Neuronal stem cell (in vitro differentiated cells): ENCODE measurements around the gene ADCY1.
"Not testable (repeated sequence)": the region's sequence is repeated elsewhere in the genome, so short reads cannot be mapped to it uniquely, and the experiment has no call there.

Source experiments
- DNase-seq: peaks from one replicate; pipeline ENCODE4 v3.0.0-alpha.2; 2013; ENCODE audit warnings: low spot score
- H2AFZ ChIP-seq: one replicate; pipeline ENCODE4 v1.6.1; 2013; ENCODE audit warnings: mild to moderate bottlenecking, low read length, inconsistent platforms
- H2AK5ac ChIP-seq: 2 replicates; pipeline ENCODE4 v1.6.1; 2013; ENCODE audit warnings: low read depth, mild to moderate bottlenecking, inconsistent platforms, low read length, moderate library complexity, mixed read lengths
- H2BK120ac ChIP-seq: 2 replicates; pipeline ENCODE4 v1.6.1; 2013; ENCODE audit warnings: low read depth, mild to moderate bottlenecking, inconsistent platforms, low read length, moderate library complexity, mixed read lengths
- H2BK12ac ChIP-seq: one replicate; pipeline ENCODE4 v1.6.1; 2013; ENCODE audit warnings: low read length, inconsistent platforms
- H2BK15ac ChIP-seq: 2 replicates; pipeline ENCODE4 v1.6.1; 2013; ENCODE audit warnings: mild to moderate bottlenecking, low read length, inconsistent platforms, mixed read lengths
- H2BK5ac ChIP-seq: one replicate; pipeline ENCODE4 v1.6.1; 2013; ENCODE audit warnings: inconsistent platforms, mild to moderate bottlenecking, low read length, moderate library complexity
- H3K14ac ChIP-seq: one replicate; pipeline ENCODE4 v1.6.1; 2013; ENCODE audit warnings: low read length, inconsistent platforms
- H3K18ac ChIP-seq: 2 replicates; pipeline ENCODE4 v1.6.1; 2013; ENCODE audit warnings: low read length, inconsistent platforms
- H3K23ac ChIP-seq: 2 replicates; pipeline ENCODE4 v1.6.1; 2013; ENCODE audit warnings: low read depth, mild to moderate bottlenecking, mixed read lengths, low read length, inconsistent platforms; ENCODE audit not compliant: poor library complexity
- H3K27ac ChIP-seq: replicated peaks from 3 replicates; pipeline ENCODE4 v1.5.1; 2013; ENCODE audit warnings: low read length, inconsistent platforms
- H3K27me3 ChIP-seq, 3 experiments: 2 replicates each; pipeline ENCODE4 v1.6.1; 2013; ENCODE audit warnings: low read length in 3 of 3, mild to moderate bottlenecking in 2 of 3, inconsistent platforms in 1 of 3, low read depth in 1 of 3, mixed read lengths in 1 of 3, moderate library complexity in 1 of 3; ENCODE audit not compliant: control insufficient read depth in 3 of 3, insufficient read depth in 3 of 3
- H3K36me3 ChIP-seq, 2 donors: replicated peaks in 1 of 2; 2 replicates each; pipeline ENCODE4 v1.6.1; 2013; ENCODE audit warnings: low read length in 2 of 2; ENCODE audit not compliant: control insufficient read depth in 2 of 2, insufficient read depth in 2 of 2
- H3K4ac ChIP-seq: 2 replicates; pipeline ENCODE4 v1.6.1; 2013; ENCODE audit warnings: inconsistent platforms, mild to moderate bottlenecking, low read length, moderate library complexity
- H3K4me1 ChIP-seq, 2 donors: 1 replicate in 1 of 2; 2 replicates in 1 of 2; pipeline ENCODE4 v1.6.1; 2013; ENCODE audit warnings: low read length in 2 of 2, low read depth in 1 of 2; ENCODE audit not compliant: control insufficient read depth in 2 of 2, insufficient read depth in 1 of 2
- H3K4me2 ChIP-seq: one replicate; pipeline ENCODE4 v1.6.1; 2013; ENCODE audit warnings: mild to moderate bottlenecking, low read length, inconsistent platforms; ENCODE audit not compliant: insufficient read depth, poor library complexity, severe bottlenecking
- H3K4me3 ChIP-seq, 2 donors: 2 replicates each; pipeline ENCODE4 v1.5.1; 2013; ENCODE audit warnings: low read length in 2 of 2, mild to moderate bottlenecking in 2 of 2, inconsistent platforms in 1 of 2, moderate library complexity in 1 of 2
- H3K79me1 ChIP-seq: one replicate; pipeline ENCODE4 v1.6.1; 2013; ENCODE audit warnings: low read depth, mild to moderate bottlenecking, inconsistent platforms, low read length, moderate library complexity
- H3K9ac ChIP-seq: one replicate; pipeline ENCODE4 v1.6.1; 2013; ENCODE audit warnings: mild to moderate bottlenecking, low read depth, low read length, inconsistent platforms; ENCODE audit not compliant: poor library complexity
- H3K9me3 ChIP-seq, 2 donors: replicated peaks in 1 of 2; 2 replicates each; pipeline versions ENCODE3 to v1.6.1; 2013; ENCODE audit warnings: low read length in 2 of 2, mild to moderate bottlenecking in 2 of 2, inconsistent platforms in 1 of 2, low read depth in 1 of 2, mixed read lengths in 1 of 2, moderate library complexity in 1 of 2; ENCODE audit not compliant: control insufficient read depth in 2 of 2, insufficient read depth in 1 of 2
- H4K8ac ChIP-seq: one replicate; pipeline ENCODE4 v1.6.1; 2013; ENCODE audit warnings: low read depth, mild to moderate bottlenecking, inconsistent platforms, low read length, moderate library complexity
- H4K91ac ChIP-seq: one replicate; pipeline ENCODE4 v1.6.1; 2013; ENCODE audit warnings: low read length, low read depth, mild to moderate bottlenecking, inconsistent platforms; ENCODE audit not compliant: poor library complexity
- WGBS, 2 donors: extraction: QIAGEN DNeasy Blood & Tissue Kit; methylation state at CpG; one replicate each; pipeline ENCODE4 v1.1.7; 2013; ENCODE audit warnings: missing lambda C conversion rate in 2 of 2, mixed read lengths in 1 of 2; ENCODE audit not compliant: insufficient read length in 2 of 2, insufficient replicate concordance in 1 of 2; ENCODE audit errors: extremely low coverage in 2 of 2; 5-methylcytosine and 5-hydroxymethylcytosine counted together

Gene ADCY1

DNA sequence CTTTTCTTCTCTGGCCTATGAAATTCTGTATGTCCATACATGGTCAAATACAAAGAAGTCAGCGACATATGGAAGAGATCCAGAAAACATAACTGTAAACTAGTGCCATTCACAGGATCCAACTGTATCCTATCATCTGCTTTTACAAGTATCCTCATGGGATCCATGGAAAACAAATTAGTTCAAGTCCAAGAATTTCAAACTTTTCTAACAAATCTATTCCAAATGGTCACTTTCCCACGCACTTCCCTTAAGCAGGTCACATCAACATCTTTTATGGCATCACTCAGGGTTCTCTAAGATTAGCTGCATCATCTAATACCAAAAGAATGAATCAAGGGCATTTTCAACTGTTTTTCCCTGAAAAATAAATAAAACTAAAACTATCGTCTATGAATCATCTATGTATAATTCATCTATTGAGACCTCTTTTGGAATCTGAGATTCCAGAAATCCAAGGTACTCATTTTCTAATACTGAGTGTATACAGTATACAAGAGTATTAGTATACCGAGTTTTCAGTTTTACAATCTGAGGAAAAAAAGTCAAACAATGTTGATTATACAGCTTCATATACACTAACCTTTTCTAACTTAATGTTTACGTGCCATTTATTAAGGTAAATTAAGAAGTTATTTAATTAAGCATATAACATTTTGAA lies 187.5 kb downstream of the ADCY1 start:
- not testable (repeated sequence) for H3K14ac ChIP-seq, DNase-seq, H2BK5ac ChIP-seq, H3K27me3 ChIP-seq, H3K23ac ChIP-seq, H3K9me3 ChIP-seq, H2AK5ac ChIP-seq, H3K4me2 ChIP-seq, H2AFZ ChIP-seq, H4K91ac ChIP-seq, H2BK15ac ChIP-seq, H3K4me1 ChIP-seq, H2BK120ac ChIP-seq, H3K27ac ChIP-seq, H3K9ac ChIP-seq, H3K36me3 ChIP-seq, H3K18ac ChIP-seq, H3K79me1 ChIP-seq, H4K8ac ChIP-seq, H2BK12ac ChIP-seq, H3K4me3 ChIP-seq, H3K4ac ChIP-seq
- no CpG with 5 or more reads among the region's 5 CpGs for WGBS, 2 donors

DNA sequence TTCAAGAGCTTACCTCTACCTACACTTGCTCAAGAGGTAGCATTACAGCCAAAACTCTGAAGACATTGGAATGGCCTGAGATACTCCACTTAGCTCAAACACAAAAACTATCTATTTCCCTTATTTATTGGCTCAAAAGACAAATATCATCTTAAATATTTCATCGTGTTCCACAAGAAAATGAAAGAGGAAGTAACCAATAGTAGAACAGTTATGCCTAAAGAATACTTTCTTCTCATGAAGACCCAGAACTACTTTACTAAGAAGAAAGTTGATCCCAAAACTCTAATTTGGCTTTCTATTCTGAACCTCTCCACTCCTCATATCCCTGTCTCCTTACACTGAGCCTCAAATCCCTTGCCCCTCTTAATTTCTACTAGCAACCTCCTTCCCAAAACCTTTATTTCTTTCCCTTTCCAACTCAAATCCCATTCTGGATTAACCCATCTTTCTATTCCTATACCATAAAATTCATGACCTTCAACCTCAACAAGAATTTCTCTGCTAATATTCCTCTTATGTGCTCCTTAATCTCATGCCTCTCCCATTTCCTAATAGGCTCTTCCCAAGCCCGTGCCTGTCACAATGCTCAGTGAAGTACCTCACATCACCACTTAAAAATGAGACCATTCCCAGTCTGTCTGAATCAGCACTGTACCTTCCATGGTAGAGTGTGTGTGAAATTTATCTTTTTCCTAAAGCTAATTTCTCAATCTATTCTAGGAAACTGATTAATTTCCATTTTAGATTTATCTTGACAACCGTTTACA lies 188.2 kb downstream of the ADCY1 start:
- H3K27ac ChIP-seq = not testable (repeated sequence)

DNA sequence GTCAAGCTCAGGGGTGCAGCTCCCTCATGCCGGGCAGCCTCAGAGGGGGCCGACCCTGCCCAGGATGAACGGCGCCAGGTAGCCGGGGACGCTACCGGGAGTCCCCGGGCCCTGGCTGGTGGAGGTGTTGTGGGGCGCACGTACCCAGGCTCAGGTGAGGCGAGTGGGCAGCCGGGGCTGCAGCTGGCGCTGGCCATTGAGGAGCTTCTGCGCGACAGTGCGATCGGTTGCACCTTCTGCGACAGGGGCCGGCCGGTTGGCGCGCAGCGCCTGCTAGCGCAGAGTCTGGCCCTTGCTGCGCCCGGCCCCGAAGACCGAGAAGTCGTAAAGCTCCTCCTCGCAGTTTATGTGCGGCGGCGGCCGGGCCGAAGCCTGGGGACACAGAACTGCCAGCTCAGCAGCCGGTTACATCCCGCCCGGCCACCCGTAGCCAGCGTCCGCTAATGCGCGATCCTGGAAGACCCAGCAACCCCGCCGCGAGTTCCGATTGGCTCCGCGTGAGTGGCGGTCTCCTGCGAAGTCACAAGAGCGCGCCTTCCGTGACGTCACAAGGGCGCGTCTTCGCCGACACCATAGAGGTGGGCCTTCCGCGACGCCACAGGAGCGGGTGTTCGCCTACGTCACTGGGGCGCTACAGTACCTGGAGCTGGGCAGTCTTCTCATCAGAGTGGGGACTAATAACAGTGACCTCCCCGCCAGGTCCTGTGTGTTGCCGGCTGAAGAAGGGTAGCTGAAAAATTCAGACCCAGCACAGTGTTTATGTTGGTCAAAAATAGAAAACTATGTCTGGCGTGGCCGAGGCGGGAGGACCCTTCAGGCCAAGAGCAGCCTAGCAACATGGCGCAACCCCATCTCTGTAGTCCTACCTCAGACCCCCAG lies 194.6 kb downstream of the ADCY1 start:
- not testable (repeated sequence) for H3K36me3 ChIP-seq, H3K9me3 ChIP-seq, H3K27me3 ChIP-seq

More for the DNA sequence above, 188.2 kb downstream of the ADCY1 start:
- H3K36me3 ChIP-seq, H3K4me1 ChIP-seq, H3K18ac ChIP-seq, H3K79me1 ChIP-seq, H3K4me3 ChIP-seq, H2BK120ac ChIP-seq, H3K23ac ChIP-seq, DNase-seq, H3K27me3 ChIP-seq, H2AK5ac ChIP-seq, H4K8ac ChIP-seq, H2BK15ac ChIP-seq, H3K14ac ChIP-seq, H2BK5ac ChIP-seq, H3K4me2 ChIP-seq, H3K9me3 ChIP-seq, H4K91ac ChIP-seq, H3K4ac ChIP-seq, H3K9ac ChIP-seq, H2AFZ ChIP-seq, H2BK12ac ChIP-seq: not testable (repeated sequence)
- no CpG with 5 or more reads among the region's 3 CpGs for WGBS, 2 donors

DNA sequence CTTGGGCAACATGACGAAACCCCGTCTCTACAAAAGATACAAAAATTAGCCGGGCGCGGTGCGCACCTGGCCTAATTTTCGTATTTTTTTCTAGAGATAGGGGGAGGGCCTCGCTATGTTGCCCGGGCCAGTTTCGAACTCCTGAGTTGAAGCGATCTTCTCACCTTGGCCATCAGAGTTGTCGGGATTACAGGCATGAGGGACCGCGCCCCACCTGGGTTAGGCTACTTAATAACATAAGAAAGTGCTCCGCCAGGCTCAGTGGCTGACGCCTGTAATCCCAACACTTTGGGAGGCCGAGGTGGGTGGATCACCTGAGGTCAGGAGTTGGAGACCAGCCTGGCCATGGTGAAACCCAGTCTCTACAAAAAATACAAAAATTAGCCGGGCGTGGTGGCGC lies 195.5 kb downstream of the ADCY1 start:
- H3K79me1 ChIP-seq, H2BK12ac ChIP-seq, H2BK5ac ChIP-seq, H4K91ac ChIP-seq, H2AK5ac ChIP-seq, H2BK15ac ChIP-seq, H3K27ac ChIP-seq, H3K23ac ChIP-seq, H3K14ac ChIP-seq, H3K9ac ChIP-seq, H3K4me1 ChIP-seq, H2BK120ac ChIP-seq, H3K9me3 ChIP-seq, H3K4ac ChIP-seq, H3K27me3 ChIP-seq, H3K18ac ChIP-seq, H3K36me3 ChIP-seq, DNase-seq, H2AFZ ChIP-seq, H3K4me2 ChIP-seq: not testable (repeated sequence)
- Histone ChIP-seq H3K4me3 (peak overlapping the region in 1 of 2 donors; percentile 79), H4K8ac (peak overlapping the region; percentile 43)
- no CpG with 5 or more reads among the region's 20 CpGs for WGBS, 2 donors

More for the DNA sequence above, 194.6 kb downstream of the ADCY1 start:
- H4K91ac ChIP-seq, H2BK15ac ChIP-seq, H3K4ac ChIP-seq, H2BK120ac ChIP-seq, H2BK12ac ChIP-seq, H2AK5ac ChIP-seq, H3K14ac ChIP-seq, H3K79me1 ChIP-seq, H3K4me1 ChIP-seq: not testable (repeated sequence)
- Histone ChIP-seq H3K23ac (peak overlapping the region; percentile 87), H3K4me3 (peak overlapping the region; percentile 79 to 98), H4K8ac (peak overlapping the region; percentile 43), H3K27ac (peak overlapping the region; percentile 64), H3K4me2 (peak overlapping the region; percentile 57), H3K9ac (peak overlapping the region; percentile 92), H2AFZ (peak overlapping the region; percentile 98), H2BK5ac (peak overlapping the region; percentile 82), H3K18ac (peak overlapping the region; percentile 95)
- WGBS, 2 donors = no CpG with 5 or more reads among the region's 72 CpGs
- DNase-seq = peak; percentile 97
